Activated T-cell treated with anti-CD3 and anti-CD28 coated beads, Interleukin-2, amount 50 U/mL, for 1 hour (primary cell): ENCODE measurements around the gene WASF2.
"Not testable (repeated sequence)": the region's sequence is repeated elsewhere in the genome, so short reads cannot be mapped to it uniquely, and the experiment has no call there.

Experiments
- DNase-seq: peaks from one replicate; pipeline ENCODE4 v3.0.0-alpha.2; 2020

The WASF2 gene

DNA sequence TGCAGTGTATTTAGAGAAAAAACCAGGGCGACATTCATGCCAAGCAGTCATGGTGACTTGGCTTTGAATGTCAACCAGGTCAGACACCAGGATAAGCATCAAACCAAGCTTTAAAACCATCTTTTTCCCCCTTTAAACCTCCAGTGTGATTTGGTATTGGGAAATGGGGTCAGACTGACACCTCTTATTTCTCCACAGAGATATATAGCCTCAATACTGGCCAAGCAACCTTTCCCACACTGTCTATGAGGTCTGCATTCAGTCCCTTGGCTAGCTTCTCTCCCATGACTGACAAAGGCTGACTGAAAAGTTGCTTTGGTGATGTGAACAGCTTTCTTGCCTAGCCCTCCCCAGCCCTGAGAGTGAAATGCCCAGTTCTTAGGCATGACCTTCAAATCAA lies 75.9 kb downstream of the WASF2 start:
- DNase-seq, result no peak

DNA sequence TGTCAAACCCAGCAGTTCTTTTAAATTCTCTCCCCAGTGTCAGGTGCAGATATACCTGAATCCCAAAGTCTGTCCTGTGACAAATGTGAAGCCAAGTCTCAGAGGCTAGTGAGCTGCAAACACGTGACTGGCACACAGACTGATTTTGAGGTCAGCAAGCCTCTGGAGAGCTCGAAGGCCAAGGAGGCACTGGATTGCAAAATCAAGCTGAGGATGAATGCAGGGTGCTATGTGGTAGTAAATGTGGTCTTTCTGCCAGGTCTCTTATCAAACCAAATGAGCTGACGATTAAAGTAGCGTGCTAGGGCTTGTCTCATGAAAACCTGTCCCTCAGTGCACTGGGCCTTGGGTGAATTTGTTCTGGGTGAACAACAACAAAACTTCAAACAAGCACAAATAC lies 77.0 kb downstream of the WASF2 start:
- DNase-seq, result no peak

DNA sequence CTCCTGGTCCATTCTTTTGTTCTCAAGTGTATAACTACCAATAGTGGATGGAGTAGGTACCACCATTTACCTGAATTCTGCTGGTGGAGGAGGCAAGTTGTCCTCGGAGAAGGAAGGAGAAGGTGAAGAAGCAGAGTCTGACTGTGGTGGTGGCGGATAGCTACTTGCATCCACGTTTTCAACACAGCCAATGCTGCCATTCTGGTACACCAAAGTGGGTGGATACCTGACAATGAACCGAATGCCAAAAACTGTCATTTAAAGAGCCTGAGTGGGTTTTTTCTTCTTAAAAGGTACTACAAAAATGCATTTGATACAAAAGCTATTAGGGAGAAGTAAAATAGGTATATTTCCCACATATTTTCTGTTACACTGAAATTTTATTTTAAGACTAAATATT lies 77.5 kb downstream of the WASF2 start:
- no peak for DNase-seq

- DNase-seq, result no peak
Observed at GRCh38 chr1:27410709-27411108, 79.3 kb downstream of the WASF2 start.

- no peak for DNase-seq
Observed at GRCh38 chr1:27409669-27410068, 80.3 kb downstream of the WASF2 start.

- DNase-seq, result no peak
Observed at GRCh38 chr1:27408151-27408550, 81.8 kb downstream of the WASF2 start.

GRCh38 chr1:27406791-27407190 lies 83.2 kb downstream of the WASF2 start:
- DNase-seq, result not testable (repeated sequence)

DNA sequence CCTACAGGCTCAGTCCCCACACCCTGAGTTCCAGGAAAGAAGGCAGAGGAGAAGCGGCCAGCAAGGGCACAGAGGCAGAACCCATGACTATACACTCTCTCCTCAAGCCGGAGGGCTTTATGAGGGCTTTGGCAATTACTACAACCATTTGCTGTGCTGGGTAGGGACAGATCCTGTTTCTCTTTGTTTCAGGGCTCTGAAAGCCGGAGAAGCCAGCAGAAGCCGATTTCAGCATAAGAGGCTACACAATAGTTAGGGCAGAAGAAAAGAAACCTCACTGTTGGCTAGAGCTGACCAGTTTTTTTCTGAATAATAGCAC lies 83.6 kb downstream of the WASF2 start:
- DNase-seq, result no peak

- not testable (repeated sequence) for DNase-seq
Observed at GRCh38 chr1:27405598-27406361, 84.2 kb downstream of the WASF2 start.

- no peak for DNase-seq
Observed at GRCh38 chr1:27405074-27405473, 84.9 kb downstream of the WASF2 start.

GRCh38 chr1:27403931-27404330 lies 86.0 kb downstream of the WASF2 start:
- DNase-seq, result no peak

DNA sequence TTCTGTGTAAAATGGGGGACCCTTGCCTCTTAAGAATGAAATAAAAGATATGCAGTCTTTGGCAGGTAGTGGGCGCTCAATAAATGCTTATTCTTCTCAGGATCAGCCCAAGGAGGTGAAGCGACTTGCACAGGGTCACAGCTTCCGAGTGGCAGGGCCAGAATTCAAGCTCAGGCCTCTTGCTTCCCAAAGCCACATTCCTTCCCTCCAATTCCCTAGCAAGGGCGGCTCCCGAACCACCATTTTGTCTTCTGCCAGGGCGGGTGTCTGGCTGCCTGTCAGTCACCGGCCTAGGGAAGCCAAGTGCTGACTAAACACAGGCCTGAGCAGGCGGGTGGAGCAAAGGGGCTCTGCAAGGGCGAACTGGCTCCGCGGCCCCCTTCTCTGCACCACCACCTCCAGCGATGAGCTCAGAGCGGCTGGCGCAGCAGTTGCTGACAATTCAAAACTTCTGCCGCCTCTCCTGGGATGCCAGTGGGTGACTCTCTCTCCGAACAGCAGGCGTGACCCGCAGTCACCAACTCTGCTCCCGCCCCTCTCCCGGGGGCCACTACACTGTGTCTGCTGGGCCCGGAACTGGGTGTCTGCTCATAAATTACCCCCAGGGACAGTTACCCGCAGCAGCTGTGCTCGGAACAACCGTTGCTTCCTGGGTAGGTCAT lies 86.8 kb downstream of the WASF2 start:
- DNase-seq, result peak; percentile 48

DNA sequence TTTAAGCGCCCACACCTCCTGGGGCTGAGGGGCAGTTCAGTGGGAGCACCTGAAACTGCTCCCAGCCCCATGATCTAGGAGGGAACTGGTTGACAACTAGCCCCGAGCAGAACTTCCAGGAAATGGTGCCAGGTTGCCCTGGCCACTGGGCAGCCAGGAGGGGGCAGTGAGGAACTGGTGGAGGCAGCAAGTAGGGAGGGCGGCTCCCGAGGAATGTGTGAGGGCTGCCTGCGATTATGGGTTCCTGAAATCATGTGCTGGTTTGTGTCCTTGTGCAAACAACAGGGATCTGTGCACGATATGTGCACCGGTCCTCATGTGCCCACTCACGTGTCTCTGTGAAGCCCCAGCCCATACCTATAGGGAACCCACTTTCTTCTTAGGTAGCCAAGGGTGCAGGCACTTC lies 87.6 kb downstream of the WASF2 start:
- DNase-seq, result no peak

DNA sequence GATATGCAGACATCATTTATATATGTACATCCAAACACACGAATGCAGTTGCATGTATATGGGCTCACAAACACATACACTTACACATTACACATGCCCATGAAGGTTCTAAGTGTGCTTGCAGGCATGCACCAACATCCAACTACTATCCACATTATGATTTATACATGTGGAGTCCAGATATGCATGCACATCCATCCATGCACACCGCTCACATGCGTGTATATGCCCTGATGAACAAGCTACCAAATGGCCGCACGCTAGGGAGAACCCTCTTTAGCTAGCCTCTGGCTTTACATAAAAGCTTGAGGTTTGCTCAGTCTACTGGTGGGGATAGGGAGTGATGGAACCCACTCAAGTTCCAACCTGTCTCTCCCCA lies 89.0 kb downstream of the WASF2 start:
- no peak for DNase-seq

DNA sequence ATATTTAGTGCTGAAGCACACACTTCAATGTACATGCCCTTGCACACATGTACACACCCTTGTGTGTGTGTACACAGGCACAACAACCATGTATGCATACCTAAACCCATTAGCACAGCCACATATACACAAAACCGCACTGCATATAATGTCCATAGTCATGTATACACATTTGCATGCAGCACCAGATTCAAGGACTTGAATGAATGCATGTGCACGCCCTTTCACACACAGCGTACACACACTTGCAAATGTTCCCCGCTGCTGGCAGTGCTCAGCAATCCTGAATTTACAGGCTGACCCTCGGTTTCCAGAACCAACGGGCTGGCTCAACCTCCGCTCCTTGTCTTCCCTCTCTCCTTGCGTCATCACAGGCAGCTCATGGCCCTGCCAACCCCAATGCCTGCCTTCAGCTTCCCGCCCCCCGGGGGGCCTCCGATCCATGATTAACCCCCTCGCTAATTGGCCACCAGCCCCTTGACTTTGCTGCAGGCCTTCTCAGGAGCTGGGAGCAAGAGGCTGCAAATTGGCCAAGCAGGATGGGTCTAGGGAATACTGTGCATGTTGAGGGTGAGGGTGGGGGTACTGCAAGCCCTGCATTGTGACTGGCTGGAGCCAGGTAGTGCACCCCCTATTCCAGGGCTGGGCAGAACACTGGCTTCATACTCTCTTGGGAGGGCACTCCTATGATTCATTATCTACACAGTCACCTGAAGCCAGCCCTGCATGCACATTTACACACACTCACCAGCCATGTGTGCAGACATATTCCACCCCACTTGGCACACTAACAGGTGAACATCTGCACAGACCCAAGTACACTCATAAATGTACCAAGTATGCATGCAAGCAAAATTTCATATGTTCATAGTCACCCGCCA lies 89.6 kb downstream of the WASF2 start:
- DNase-seq, result no peak

DNA sequence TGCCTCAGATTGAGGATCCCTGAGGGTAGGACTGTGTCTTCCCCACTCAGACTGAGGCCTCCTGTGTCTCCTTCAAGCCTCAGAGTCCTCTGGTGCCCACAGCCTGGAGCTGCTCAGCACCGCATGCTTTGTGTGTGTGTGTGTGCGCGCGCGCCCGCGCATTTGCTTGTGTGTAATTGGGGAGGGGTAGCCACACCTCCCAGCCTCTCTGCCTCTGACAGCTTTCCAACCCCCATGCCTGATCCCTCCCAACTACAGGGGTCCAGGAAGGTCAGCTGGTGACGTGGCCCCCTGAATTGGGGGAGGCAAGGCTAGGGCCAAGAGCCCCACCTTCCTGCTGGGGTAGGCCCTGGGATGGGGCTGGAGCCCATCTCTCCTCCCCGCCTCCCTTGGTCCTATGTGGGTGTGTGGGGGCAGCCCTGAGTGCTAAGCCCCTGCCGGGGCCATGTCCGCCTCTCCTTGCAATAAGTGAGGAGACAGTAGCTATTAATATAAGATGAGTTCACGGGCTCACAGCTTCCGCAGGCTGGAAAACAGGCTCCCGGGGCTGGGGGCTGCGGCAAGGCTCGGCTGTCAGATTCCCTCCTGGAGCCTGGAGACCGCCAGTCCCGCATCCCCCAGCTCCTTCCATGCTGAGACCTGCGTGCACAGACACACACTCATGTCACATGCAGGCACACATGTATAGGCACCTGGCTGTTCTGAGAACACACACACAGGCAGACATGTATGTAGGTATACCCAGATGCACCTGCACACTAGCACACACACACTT lies 90.5 kb downstream of the WASF2 start:
- DNase-seq, result no peak

- no peak for DNase-seq
Observed at GRCh38 chr1:27398405-27399149, 91.4 kb downstream of the WASF2 start.

DNA sequence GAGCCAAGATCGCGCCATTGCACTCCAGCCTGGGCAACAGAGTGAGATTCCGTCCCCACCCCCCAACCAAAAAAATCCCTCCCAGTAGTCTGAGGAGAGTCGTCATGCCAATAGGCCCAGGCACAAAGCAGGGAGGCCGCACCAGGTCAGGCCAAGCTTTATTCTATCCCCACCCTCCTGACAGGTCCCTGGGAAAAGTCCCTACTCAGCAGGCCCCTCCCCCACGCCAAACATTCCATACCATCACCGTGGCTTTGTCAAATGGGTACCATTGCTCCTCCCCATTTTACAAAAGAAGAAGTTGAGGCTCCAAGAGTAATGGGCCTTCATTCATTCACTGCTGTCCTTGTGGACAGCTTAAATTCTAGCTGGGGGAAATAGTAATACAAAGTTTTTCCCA lies 92.2 kb downstream of the WASF2 start:
- DNase-seq, result no peak

GRCh38 chr1:27397110-27397509 lies 92.9 kb downstream of the WASF2 start:
- no peak for DNase-seq

- peak; percentile 84 for DNase-seq
Observed at GRCh38 chr1:27395441-27396195, 94.3 kb downstream of the WASF2 start.

GRCh38 chr1:27394925-27395324 lies 95.0 kb downstream of the WASF2 start:
- DNase-seq, result no peak

DNA sequence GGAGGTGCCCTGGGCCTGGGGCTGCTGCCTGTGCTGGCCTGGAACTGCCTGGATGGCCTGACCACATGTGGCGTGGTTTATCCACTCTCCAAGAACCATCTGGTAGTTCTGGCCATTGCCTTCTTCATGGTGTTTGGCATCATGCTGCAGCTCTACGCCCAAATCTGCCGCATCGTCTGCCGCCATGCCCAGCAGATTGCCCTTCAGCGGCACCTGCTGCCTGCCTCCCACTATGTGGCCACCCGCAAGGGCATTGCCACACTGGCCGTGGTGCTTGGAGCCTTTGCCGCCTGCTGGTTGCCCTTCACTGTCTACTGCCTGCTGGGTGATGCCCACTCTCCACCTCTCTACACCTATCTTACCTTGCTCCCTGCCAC lies 95.7 kb downstream of the WASF2 start:
- DNase-seq, result no peak
